ENCODE results near the gene LPO. TPM values are rescaled to one million over a fixed set of nuclear protein-coding genes. Genes with fewer than 3 reads are reported as not detected.
A peak's percentile ranks its signal among the peaks of the same experiment; 100 is the strongest.

The LPO gene
- total RNA-seq, 1 donor from 2014 or later = not detected

- TF ChIP-seq CTCF (conservative IDR thresholded peaks at IDR 0.05; ENCODE audit: low read depth, low read length) = peak; percentile 87
- DNase-seq (ENCODE audit: low read depth) = no peak
- no peak overlapping the region for H3K4me3 ChIP-seq (ENCODE audit: low read depth, low read length)
Measured at GRCh38 chr17:58317421-58318064, 79.2 kb downstream of the LPO start.

GRCh38 chr17:58318065-58318481 lies 79.7 kb downstream of the LPO start:
- no peak for DNase-seq (ENCODE audit: low read depth)
- TF ChIP-seq CTCF (conservative IDR thresholded peaks at IDR 0.05; ENCODE audit: low read depth, low read length) = no peak
- H3K4me3 ChIP-seq (ENCODE audit: low read depth, low read length) = no peak overlapping the region

Other genes with a start within 250 kb of the LPO start
- 293 and 299 TPM in 2 replicates for gene SRSF1, start 231.3 kb upstream of the LPO start, total RNA-seq
- gene DYNLL2, start 155.2 kb upstream of the LPO start, total RNA-seq = 12.3 and 14.4 TPM in 2 replicates
- gene OR4D1, start 90.2 kb upstream of the LPO start, total RNA-seq = not detected in 2 replicates
- gene OR4D2, start 71.6 kb upstream of the LPO start, total RNA-seq = not detected in 2 replicates
- not detected in 2 replicates for gene EPX, start 45.9 kb upstream of the LPO start, total RNA-seq
- gene MKS1, start 19.3 kb upstream of the LPO start, total RNA-seq = 10.9 and 16.1 TPM in 2 replicates
- gene MPO, start 42.4 kb downstream of the LPO start, total RNA-seq = not detected in 2 replicates
- 0.87 and 3.5 TPM in 2 replicates for gene TSPOAP1, start 90.2 kb downstream of the LPO start, total RNA-seq
- gene SUPT4H1, start 113.6 kb downstream of the LPO start, total RNA-seq = 43.8 and 47.6 TPM in 2 replicates
- 0.22 and 1.7 TPM in 2 replicates for gene RNF43, start 178.9 kb downstream of the LPO start, total RNA-seq
- gene HSF5, start 249.8 kb downstream of the LPO start, total RNA-seq = 0.22 and 0.29 TPM in 2 replicates

Data from epithelial cell of proximal tubule (primary cell).